Anterior cingulate cortex (tissue), 58 donors: Measurements from ENCODE around the gene EVX2.

Source experiments
- DNase-seq, 58 donors: peaks; one replicate each; lab custom pipeline; 2025; lab: John Stamatoyannopoulos, UW

The EVX2 gene

DNA sequence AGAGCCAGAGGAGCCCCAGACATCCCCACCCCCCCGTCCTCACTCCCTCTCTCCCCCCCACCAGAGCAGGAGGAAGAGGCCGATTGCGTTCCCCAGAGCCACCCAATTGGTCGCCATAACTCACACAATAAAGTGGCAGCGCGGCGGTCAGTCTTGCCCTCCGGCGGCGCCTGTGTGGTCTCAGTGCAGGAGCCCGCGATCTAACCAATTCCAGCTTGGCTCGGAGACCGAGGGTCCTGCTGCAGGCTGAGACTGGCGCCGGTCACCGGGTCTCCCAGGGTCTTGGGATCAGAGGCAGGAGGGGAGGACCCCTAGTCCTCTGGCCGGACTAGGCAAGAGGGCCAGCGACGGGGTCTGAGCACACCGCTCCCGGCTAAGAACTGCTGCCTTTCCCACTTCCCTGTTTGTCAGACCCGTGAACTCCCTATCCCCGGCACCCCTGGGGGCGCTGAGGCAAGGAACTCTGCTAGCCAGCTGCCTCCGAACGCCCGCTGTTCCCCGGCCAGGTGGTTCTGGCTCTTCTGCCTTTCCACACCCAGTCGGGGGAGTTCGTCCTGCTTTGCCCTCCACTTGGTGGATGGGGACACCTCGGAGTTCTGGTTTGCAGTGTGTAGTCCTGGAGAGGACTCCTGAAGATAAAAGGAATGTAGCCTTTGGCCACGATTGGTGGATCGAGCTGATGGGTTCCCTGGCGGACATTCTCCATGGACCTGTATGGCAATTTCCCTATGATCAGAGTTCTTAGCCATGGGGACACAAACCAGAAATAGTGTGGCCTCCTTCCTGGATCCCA is 14.8 kb upstream of the EVX2 start:
- no peak for DNase-seq

- DNase-seq, result peak in 1 of 58 donors; percentile 3
These were observed 14.1 kb upstream of the EVX2 start for GRCh38 chr2:176097820-176098365.

- DNase-seq, result peak in 23 of 58 donors; percentile 1 to 51 (median 12)
These were observed 13.4 kb upstream of the EVX2 start for GRCh38 chr2:176096986-176097819.

GRCh38 chr2:176096243-176096985 is 12.7 kb upstream of the EVX2 start:
- DNase-seq, result no peak

- DNase-seq, result no peak
These were observed 11.7 kb upstream of the EVX2 start for GRCh38 chr2:176095421-176095820.

DNA sequence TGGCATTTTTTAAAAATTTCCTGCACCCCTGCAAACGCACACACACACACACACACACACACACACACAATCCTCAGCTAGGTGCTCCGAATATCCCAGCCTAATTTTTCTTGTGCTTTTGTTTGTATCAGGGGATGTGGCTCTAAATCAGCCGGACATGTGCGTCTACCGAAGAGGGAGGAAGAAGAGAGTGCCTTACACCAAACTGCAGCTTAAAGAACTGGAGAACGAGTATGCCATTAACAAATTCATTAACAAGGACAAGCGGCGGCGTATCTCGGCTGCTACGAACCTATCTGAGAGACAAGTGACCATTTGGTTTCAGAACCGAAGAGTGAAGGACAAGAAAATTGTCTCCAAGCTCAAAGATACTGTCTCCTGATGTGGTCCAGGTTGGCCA is 10.6 kb upstream of the EVX2 start:
- no peak for DNase-seq

DNA sequence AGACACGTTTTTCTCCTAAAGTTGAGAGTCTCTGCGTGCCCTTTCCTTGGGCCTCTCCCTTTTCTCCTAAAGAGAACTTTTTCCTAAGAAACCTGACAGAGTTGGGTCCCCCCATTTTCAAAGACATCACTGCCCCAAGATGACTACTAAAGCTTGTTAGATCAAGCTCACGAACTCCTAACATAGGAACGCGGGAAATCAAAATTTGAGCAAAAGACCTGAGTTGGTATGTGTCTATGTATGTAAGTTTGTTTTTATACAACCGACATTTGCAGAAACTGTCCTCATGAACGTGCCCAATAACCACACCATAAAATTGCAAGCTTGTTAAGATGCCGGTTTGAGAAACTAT is 10.1 kb upstream of the EVX2 start:
- DNase-seq, result no peak

- no peak for DNase-seq
These were observed 9.6 kb upstream of the EVX2 start for GRCh38 chr2:176093145-176093897.

- DNase-seq, result no peak
These were observed 8.7 kb upstream of the EVX2 start, which contains the start of gene HOXD13 for GRCh38 chr2:176092270-176093144. HOXD13 (plus strand) TSS chr2:176092721; CDS start chr2:176092891, 170 bp downstream.

DNA sequence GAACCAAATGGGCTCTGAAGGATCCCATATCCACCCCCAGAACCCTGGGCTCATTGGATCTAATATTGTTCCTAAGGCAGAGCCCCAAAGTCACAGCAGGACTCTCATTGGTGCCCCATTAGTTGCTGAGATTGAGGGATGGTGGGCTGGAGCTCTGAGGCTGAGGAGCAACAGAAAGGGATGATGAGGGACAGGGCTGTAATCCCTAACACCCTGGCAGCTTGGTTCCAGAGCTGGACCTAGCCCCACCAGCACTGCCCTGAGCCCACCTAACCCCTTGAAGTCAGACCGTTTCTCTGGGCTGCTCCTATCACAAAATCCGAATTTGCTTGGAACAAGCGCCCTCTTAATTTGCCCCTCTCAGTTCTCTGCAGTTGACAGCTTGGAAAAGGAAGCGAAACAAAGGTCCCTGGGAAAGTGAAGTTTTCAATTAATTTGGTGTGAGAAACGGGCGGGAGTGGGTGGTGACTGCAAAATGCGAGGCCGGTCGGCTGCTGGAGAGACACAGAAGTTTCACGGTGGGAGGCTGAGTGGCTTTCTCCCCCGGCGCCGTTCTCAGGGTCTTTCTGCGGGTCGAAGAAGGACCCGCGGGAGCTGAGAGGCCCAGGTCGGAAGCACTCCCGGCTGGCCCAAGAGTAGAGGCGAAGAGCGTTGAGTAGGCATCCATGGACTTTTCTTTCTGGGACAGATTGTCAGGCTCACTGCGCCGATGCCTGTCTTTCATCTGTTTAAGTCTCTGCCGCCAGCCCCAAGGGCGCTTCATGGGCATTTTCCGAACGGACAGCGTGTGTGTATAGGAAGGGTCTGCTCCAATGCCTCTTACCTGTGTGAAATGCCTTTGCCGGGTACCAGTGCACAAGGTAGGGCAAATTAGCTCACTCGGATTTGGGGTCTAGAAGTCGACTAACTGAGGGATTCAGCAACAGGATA is 7.8 kb upstream of the EVX2 start:
- no peak for DNase-seq

DNA sequence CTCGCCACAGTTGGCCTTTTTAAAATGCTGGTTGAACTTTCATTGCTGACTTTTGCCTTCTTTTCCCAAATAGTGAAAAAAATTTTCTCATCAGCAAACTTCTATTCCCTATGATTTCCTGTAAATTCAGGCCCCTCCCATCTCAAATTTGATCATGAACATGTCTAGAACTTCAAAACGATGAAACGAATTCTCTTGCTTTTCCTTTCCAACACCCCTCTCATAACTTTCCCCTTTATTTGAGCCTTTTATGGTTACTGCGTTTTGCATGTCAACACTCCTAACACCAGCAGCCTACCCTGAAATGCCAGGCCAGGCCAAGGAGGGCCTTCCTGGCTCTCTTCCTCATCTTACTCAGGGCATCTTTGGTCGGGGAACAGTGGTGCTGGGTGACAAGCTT is 7.1 kb upstream of the EVX2 start:
- DNase-seq, result no peak

- DNase-seq, result no peak
These were observed 6.2 kb upstream of the EVX2 start for GRCh38 chr2:176089843-176090395.

DNA sequence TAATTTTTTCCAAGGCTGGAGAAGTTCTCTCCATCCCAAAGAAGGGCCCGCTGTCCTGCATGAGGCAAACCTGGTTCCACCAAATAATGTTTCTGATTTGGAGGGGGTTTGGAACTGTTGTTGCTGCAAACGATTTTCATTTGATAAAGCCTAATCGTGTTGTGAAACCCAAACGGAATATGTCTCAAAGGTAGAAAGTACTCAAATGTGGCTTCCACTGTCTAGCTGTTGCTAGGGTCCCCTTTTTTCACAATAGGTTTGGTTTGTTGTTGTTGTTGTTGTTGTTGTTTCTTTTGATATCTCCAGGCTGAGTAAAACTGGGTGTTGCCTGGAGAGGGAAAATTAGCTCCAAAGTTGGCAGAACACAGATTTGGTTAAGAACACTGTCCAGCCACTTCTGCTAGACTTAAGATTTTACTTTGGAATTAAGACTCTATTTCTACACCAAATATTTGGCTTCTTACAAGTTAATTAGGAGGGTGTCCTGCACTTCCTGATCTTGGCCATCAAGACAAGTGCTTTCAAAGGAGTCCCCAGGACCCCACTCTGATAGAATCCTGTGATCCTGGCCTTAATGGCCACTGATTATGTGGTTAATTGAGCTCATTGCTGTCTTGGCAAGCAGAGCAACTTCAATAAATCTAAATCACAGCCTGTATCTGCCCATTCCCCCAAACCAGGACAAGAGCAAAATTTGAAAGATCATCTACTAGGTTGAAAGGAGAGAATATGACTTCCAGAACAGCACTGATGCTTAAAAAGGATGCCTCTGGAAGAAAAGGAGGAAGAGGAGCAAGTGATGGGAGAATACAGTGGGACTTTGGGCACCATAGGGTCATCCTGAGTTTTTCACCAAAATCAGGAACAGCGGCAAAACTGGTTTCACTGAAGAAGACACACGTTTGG is 5.4 kb upstream of the EVX2 start:
- DNase-seq, result no peak

GRCh38 chr2:176088048-176088936 is 4.5 kb upstream of the EVX2 start:
- peak in 21 of 58 donors; percentile 1 to 40 (median 7) for DNase-seq

DNA sequence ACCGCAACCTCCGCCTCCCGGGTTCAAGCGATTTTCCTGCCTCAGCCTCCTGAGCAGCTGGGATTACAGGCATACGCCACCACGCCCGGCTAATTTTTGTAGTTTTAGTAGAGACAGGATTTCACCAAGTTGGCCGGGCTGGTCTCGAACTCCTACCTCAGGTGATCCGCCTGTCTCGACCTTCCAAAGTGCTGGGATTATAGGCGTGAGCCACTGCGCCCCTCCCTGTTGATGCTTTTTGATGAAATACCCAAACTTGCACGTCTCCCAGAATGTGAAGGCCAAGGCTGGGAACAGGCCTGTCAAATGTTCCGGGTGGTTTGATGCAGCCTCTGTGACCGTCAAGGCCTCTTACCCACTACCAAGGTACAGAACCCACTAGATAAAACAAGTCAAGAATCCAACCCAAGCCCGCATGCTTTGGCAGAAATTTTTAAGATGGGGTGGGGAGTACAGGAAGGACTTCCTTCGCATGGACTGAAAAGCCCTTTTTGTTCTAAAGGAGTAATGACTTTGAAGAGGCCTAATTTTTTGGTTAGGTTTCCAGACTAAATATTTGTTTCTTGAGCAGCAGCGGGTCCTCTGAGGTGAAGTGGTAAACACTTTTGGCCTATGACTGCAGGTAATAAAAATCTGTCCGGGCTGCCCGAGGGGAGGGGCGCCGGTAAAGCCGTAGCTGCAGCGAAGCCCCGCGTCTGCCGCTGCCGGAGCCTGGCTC is 3.7 kb upstream of the EVX2 start:
- DNase-seq, result no peak
